Gastrocnemius medialis (tissue), 4 donors: ENCODE results near the gene PTCD1.

ENCODE experiments used
- POLR2A ChIP-seq, 2 donors: fragments of 450-650 bp; IDR thresholded peaks; one replicate each; pipeline ENCODE4 v1.6.1; 2017; ENCODE audit warnings: antibody characterized with exemption in 2 of 2, mild to moderate bottlenecking in 2 of 2, moderate library complexity in 2 of 2
- TF ChIP-seq, protein P1 (sequence below), 5 experiments: fragments of 450-650 bp in 3 of 5; fragments of 200-600 bp in 2 of 5; sonication (generic) in 2 of 5; IDR thresholded peaks in 4 of 5; conservative IDR thresholded peaks in 1 of 5; 1 replicate in 4 of 5; 2 replicates in 1 of 5; pipeline ENCODE4 v1.5.1; 2016 to 2019; ENCODE audit warnings: antibody characterized with exemption in 5 of 5, mild to moderate bottlenecking in 3 of 5, moderate library complexity in 3 of 5

DNA sequence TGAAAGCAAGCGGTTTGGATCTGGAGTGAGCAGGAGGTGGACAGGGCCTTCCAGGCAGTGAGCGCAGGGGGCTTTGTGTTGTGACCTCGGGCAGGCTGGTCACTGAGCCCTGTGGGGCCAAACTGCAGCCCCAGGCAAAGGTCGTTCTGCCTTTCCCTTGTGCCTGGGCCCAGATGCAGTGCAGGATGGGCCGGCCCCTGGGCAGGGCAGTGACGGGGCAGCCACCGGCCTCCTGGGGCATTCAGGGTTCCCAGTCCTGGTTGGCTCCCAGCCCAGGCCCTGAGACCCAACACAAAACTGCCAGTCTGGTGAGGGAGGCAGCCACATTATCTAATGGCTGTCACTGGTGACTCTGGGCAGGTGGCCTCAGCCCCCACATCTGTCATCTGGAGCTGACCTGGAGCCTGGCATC is 56.9 kb downstream of the PTCD1 start:
- TF ChIP-seq, protein P1, sequence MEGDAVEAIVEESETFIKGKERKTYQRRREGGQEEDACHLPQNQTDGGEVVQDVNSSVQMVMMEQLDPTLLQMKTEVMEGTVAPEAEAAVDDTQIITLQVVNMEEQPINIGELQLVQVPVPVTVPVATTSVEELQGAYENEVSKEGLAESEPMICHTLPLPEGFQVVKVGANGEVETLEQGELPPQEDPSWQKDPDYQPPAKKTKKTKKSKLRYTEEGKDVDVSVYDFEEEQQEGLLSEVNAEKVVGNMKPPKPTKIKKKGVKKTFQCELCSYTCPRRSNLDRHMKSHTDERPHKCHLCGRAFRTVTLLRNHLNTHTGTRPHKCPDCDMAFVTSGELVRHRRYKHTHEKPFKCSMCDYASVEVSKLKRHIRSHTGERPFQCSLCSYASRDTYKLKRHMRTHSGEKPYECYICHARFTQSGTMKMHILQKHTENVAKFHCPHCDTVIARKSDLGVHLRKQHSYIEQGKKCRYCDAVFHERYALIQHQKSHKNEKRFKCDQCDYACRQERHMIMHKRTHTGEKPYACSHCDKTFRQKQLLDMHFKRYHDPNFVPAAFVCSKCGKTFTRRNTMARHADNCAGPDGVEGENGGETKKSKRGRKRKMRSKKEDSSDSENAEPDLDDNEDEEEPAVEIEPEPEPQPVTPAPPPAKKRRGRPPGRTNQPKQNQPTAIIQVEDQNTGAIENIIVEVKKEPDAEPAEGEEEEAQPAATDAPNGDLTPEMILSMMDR (IDR thresholded peaks at IDR 0.05 in 4 of 5, conservative IDR thresholded peaks at IDR 0.05 in 1 of 5), result no peak
- TF ChIP-seq POLR2A (IDR thresholded peaks at IDR 0.05), result no peak
